ENCODE data around the gene PRRC2A. TPM values are rescaled to one million over a fixed set of nuclear protein-coding genes. Genes with fewer than 3 reads are reported as not detected.

The PRRC2A gene
- total and polyA plus RNA-seq, 11 donors, result 75.1 to 119 (median 97.4) TPM

GRCh38 chr6:31641370-31641769 lies 20.9 kb downstream of the PRRC2A start:
- H3K4me1 ChIP-seq, result no peaks in the 10 kb centered on the region
- peaks cover 4 to 100% (median 100%) of the 10 kb centered on the region in 9 donors for H3K36me3 ChIP-seq
- H3K27ac ChIP-seq, result no peak overlapping the region
- no peaks in the 10 kb centered on the region for H3K9me3 ChIP-seq
- intact Hi-C loops (cut with DNase I), result no loop called here
- DNase-seq, result no peak
- no peak for ATAC-seq
- no peak overlapping the region for H3K4me3 ChIP-seq
- H3K27me3 ChIP-seq, result no peaks in the 10 kb centered on the region
- no peak for TF ChIP-seq POLR2A (IDR thresholded peaks at IDR 0.05)
- TF ChIP-seq, protein P1, sequence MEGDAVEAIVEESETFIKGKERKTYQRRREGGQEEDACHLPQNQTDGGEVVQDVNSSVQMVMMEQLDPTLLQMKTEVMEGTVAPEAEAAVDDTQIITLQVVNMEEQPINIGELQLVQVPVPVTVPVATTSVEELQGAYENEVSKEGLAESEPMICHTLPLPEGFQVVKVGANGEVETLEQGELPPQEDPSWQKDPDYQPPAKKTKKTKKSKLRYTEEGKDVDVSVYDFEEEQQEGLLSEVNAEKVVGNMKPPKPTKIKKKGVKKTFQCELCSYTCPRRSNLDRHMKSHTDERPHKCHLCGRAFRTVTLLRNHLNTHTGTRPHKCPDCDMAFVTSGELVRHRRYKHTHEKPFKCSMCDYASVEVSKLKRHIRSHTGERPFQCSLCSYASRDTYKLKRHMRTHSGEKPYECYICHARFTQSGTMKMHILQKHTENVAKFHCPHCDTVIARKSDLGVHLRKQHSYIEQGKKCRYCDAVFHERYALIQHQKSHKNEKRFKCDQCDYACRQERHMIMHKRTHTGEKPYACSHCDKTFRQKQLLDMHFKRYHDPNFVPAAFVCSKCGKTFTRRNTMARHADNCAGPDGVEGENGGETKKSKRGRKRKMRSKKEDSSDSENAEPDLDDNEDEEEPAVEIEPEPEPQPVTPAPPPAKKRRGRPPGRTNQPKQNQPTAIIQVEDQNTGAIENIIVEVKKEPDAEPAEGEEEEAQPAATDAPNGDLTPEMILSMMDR (IDR thresholded peaks at IDR 0.05), result no peak
- WGBS, 4 donors, result 93 to 95% (median 94%) methylated on average over 4 of the region's 4 CpGs

GRCh38 chr6:31642798-31643570 lies 22.5 kb downstream of the PRRC2A start:
- no peak for ATAC-seq
- peaks cover 4 to 100% (median 100%) of the 10 kb centered on the region in 9 donors for H3K36me3 ChIP-seq

GRCh38 chr6:31643818-31644454 lies 23.4 kb downstream of the PRRC2A start:
- DNase-seq (no peak), ATAC-seq (peak in 1 of 4 donors; percentile 4)
- H3K9me3 ChIP-seq, result no peaks in the 10 kb centered on the region
- no peak overlapping the region for H3K4me3 ChIP-seq
- H3K27ac ChIP-seq, result no peak overlapping the region
- no peaks in the 10 kb centered on the region for H3K27me3 ChIP-seq
- H3K4me1 ChIP-seq, result no peaks in the 10 kb centered on the region
- H3K36me3 ChIP-seq, result peaks cover 4 to 100% (median 100%) of the 10 kb centered on the region in 9 donors
- TF ChIP-seq, protein P1 (IDR thresholded peaks at IDR 0.05), result no peak
- no peak for TF ChIP-seq POLR2A (IDR thresholded peaks at IDR 0.05)
- intact Hi-C loops (cut with DNase I), result loop anchor here in 1 of 10 donors (2.0 kb wide), 1 partner anchor 17 kb away; no protein-coding TSS in a partner anchor
- WGBS, 4 donors, result 88 to 93% (median 91%) methylated on average over 16 to 17 of the region's 17 CpGs

More at GRCh38 chr6:31642798-31643570, 22.5 kb downstream of the PRRC2A start:
- intact Hi-C loops (cut with DNase I), result loop anchor here in 1 of 10 donors (2.0 kb wide), 1 partner anchor 16 kb away; no protein-coding TSS in a partner anchor
- H3K27me3 ChIP-seq, result no peaks in the 10 kb centered on the region
- 89 to 94% (median 91%) methylated on average over 6 of the region's 6 CpGs for WGBS, 4 donors
- DNase-seq, result no peak
- TF ChIP-seq, protein P1 (IDR thresholded peaks at IDR 0.05), result no peak
- H3K4me1 ChIP-seq, result no peaks in the 10 kb centered on the region
- no peaks in the 10 kb centered on the region for H3K9me3 ChIP-seq
- peak overlapping the region in 1 of 12 donors; percentile 2 for H3K27ac ChIP-seq
- H3K4me3 ChIP-seq, result no peak overlapping the region

DNA sequence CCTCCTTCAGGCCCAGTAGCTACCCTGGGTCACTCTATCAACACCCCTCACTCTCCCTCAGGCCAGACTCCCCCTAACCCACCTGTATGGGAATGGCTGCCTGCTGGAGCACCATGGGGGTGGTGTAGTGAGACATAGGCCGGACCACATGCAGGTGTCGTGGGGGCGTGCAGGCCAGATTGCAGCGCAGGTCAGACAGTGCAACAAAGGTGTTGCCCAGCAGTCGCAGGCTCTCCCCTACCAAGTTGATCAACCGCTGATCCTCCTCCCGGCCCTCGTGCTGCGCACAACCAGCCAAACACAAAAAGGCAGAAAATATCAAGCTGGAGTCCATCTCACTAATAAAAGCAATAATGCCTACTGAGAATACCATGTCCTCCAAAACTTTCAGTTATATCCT lies 24.8 kb downstream of the PRRC2A start:
- no peak for ATAC-seq
- H3K27ac ChIP-seq, result no peak overlapping the region
- TF ChIP-seq, protein P1 (IDR thresholded peaks at IDR 0.05), result no peak
- no peak for TF ChIP-seq POLR2A (IDR thresholded peaks at IDR 0.05)
- H3K4me1 ChIP-seq, result peaks cover 0 to 10% (median 1%) of the 10 kb centered on the region in 12 donors
- no peak for DNase-seq
- no peaks in the 10 kb centered on the region for H3K9me3 ChIP-seq
- WGBS, 4 donors, result 93 to 96% (median 95%) methylated on average over 9 of the region's 9 CpGs
- no peaks in the 10 kb centered on the region for H3K27me3 ChIP-seq
- intact Hi-C loops (cut with DNase I), result no loop called here
- H3K4me3 ChIP-seq, result no peak overlapping the region
- peaks cover 4 to 100% (median 100%) of the 10 kb centered on the region in 9 donors for H3K36me3 ChIP-seq
